ENCODE data around the gene GSTO2.
A peak's percentile ranks its signal among the peaks of the same experiment; 100 is the strongest.

The GSTO2 gene

DNA sequence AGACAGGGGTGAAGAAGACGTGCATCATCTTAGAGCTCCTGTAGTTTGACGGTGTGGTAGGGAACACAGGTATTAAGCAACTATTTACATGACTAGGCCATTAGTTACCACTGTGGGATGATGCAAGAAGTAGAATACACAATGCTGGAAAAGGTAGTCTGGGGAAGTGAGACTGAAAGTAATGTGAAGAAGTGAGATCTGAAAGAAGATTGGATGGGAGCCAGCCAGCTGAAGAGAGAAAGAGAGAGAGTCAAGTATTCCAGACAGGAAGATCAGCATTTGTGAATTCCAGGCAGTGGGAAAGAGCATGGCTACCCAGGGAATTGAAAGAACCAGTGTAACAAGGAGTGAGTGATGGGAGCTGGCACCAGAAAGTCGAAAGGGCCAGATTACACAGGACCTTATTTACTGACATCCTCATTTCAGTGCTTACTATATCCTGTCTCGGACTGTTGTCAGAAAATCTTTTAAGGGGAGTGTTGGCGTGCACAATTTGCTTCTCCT lies 80.7 kb downstream of the GSTO2 start:
- no peak for DNase-seq
- H3K27ac ChIP-seq = peak overlapping the region; percentile 55 to 65
- no peaks in the 10 kb centered on the region for H3K9me3 ChIP-seq
- intact Hi-C loops (cut with DNase I; ENCODE audit: low total_unique reads) = loop anchor here (2.0 to 5.0 kb wide), 2 partner anchors 59 to 302 kb away; no protein-coding TSS in a partner anchor
- peak overlapping the region; percentile 25 to 26 for H3K4me3 ChIP-seq
- no peaks in the 10 kb centered on the region for H3K27me3 ChIP-seq
- peaks cover 0 to 20% (median 13%) of the 10 kb centered on the region in 4 donors for H3K4me1 ChIP-seq
- H3K36me3 ChIP-seq = no peaks in the 10 kb centered on the region
- TF ChIP-seq, protein P1, sequence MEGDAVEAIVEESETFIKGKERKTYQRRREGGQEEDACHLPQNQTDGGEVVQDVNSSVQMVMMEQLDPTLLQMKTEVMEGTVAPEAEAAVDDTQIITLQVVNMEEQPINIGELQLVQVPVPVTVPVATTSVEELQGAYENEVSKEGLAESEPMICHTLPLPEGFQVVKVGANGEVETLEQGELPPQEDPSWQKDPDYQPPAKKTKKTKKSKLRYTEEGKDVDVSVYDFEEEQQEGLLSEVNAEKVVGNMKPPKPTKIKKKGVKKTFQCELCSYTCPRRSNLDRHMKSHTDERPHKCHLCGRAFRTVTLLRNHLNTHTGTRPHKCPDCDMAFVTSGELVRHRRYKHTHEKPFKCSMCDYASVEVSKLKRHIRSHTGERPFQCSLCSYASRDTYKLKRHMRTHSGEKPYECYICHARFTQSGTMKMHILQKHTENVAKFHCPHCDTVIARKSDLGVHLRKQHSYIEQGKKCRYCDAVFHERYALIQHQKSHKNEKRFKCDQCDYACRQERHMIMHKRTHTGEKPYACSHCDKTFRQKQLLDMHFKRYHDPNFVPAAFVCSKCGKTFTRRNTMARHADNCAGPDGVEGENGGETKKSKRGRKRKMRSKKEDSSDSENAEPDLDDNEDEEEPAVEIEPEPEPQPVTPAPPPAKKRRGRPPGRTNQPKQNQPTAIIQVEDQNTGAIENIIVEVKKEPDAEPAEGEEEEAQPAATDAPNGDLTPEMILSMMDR (IDR thresholded peaks at IDR 0.05) = no peak

DNA sequence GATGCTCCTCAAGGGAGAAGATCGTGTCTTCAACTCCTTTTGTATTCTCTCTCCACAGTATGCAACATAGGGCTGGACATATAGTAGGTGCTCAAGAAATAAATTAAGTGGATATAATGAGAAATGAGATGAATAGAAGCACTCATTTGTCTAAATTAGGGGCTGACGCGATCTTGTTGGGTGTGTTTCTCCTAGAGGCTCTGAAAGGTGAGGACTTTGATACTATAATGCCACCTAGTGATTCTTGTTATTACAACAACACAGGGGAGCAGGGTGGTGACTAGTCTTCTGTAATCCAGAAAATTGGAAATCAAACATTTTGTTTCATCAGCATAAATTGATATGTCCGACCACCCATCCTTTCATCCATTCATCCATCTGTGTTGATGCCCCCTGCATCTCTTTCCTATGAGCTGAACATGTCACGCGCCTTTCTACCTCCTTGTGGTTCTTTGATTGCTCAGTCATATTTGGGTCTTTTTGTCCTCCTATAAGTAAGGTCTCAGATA lies 81.2 kb downstream of the GSTO2 start:
- Histone ChIP-seq H3K36me3 (no peaks in the 10 kb centered on the region), H3K27ac (peak overlapping the region; percentile 55 to 65), H3K4me3 (peak overlapping the region; percentile 25 to 26), H3K27me3 (no peaks in the 10 kb centered on the region), H3K4me1 (peaks cover 0 to 20% (median 13%) of the 10 kb centered on the region in 4 donors), H3K9me3 (no peaks in the 10 kb centered on the region)
- TF ChIP-seq, protein P1 (IDR thresholded peaks at IDR 0.05) = peak; percentile 71 to 87
- DNase-seq = no peak
- intact Hi-C loops (cut with DNase I; ENCODE audit: low total_unique reads) = loop anchor here (2.0 to 5.0 kb wide), 2 partner anchors 59 to 303 kb away; no protein-coding TSS in a partner anchor

DNA sequence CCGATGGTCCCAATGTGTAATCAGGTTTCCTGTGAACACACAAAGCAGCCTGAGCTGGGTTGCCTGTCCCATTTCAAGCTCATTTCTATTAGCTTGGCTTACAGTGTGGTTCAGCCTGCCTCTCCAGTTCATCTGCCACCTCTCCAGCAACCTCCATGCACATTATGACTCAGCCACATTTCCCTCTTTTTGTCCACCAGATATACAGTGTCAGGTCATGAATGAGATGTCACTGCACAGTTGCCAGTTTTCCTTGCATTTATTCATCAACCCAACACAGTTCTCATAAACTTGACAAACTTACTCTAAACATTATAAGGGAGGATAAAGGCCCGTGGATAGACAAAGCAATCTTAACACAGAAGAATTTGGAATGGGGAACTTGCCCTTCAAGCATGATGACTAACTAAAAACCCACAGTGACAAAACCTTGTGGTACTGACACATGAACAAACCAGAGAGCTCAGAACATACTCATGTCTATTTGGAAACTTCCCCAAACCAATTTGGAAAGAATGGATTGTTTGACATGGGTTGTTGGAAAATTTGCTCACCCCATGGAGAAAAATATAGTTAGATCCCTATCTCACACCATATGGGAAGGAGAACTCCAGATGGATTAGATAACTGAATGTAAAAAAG lies 82.2 kb downstream of the GSTO2 start:
- TF ChIP-seq, protein P1 (IDR thresholded peaks at IDR 0.05) = no peak
- intact Hi-C loops (cut with DNase I; ENCODE audit: low total_unique reads) = loop anchor here (2.0 to 5.0 kb wide), 2 partner anchors 60 to 304 kb away; no protein-coding TSS in a partner anchor
- H3K36me3 ChIP-seq = no peaks in the 10 kb centered on the region
- no peak for DNase-seq
- H3K4me3 ChIP-seq = no peak overlapping the region
- H3K27ac ChIP-seq = no peak overlapping the region
- H3K27me3 ChIP-seq = no peaks in the 10 kb centered on the region
- H3K4me1 ChIP-seq = peaks cover 0 to 20% (median 13%) of the 10 kb centered on the region in 4 donors
- H3K9me3 ChIP-seq = no peaks in the 10 kb centered on the region

DNA sequence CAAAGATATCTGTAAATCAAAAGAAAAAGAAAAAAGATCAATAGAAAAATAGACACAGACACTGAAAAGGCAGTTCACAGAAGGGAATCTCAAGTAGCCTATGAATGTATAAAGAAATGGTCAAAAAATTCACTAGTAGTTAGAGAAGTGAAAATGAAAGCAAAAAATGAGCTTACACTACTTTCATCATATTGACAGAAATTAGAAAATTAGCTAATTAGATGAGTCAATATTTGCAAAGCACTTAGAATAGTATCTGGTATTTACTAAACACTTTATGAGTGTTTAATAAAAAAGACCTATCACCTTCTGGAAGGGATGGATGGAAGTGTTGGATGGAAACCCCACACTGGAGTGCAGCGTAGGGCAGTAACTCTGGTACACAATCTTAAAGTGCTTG lies 82.9 kb downstream of the GSTO2 start:
- DNase-seq = no peak
- H3K36me3 ChIP-seq = no peaks in the 10 kb centered on the region
- no peaks in the 10 kb centered on the region for H3K27me3 ChIP-seq
- H3K27ac ChIP-seq = no peak overlapping the region
- no peaks in the 10 kb centered on the region for H3K9me3 ChIP-seq
- TF ChIP-seq, protein P1 (IDR thresholded peaks at IDR 0.05) = no peak
- no peak overlapping the region for H3K4me3 ChIP-seq
- intact Hi-C loops (cut with DNase I; ENCODE audit: low total_unique reads) = loop anchor here (2.0 to 5.0 kb wide), 2 partner anchors 61 to 305 kb away; no protein-coding TSS in a partner anchor
- peaks cover 0 to 20% (median 13%) of the 10 kb centered on the region in 4 donors for H3K4me1 ChIP-seq

DNA sequence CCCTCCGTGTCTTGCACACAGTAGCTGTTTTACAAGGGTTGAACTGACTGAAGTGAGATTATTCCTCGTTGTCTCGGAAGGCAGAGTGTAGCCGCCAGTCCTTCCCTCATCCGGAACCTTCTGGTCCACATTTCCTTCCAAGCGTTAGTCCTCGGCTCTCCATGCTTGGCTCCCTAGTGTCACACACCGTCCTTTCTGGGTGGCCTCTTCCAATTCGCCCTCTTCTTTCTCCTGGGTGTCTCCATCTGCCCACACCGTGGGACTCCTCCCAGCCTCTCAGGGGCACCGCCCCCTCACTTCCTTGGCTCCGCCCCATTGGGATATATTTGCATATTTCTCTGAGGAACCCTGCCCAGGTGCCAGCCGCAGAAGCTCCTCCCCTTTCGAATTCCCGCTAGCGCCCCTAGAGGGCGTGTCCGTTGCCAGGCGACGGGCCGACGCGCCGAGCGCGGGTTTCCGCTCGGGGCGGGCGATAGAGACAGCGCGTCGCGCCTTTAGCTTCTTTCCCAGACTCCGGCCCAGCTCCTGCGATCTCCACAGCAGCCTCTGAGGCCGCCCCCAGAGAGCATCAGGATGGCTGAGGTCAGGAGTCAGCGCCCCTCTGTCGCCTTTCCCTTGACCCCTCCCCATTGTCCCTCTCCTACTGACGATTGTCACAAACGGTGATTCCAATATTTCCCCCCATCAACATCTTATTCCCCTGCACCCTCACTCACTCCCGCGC lies 84.5 kb downstream of the GSTO2 start, which contains the start of gene CFAP58:
Gene CFAP58 (plus strand): TSS at position 509 of the 724 bp plus-strand sequence. CDS start 65 bp downstream, at position 574.
- Histone ChIP-seq H3K36me3 (no peaks in the 10 kb centered on the region), H3K27ac (peak within 1 kb of the TSS in 1 of 2 donors; percentile 12), H3K27me3 (no peaks in the 10 kb centered on the region), H3K4me1 (peaks cover 0 to 20% (median 13%) of the 10 kb centered on the region in 4 donors), H3K4me3 (peak within 1 kb of the TSS; percentile 41 to 51), H3K9me3 (no peaks in the 10 kb centered on the region)
- DNase-seq = peak; percentile 91 to 94
- intact Hi-C loops (cut with DNase I; ENCODE audit: low total_unique reads) = loop anchor here (5.0 kb wide), 1 partner anchor 306 kb away; no protein-coding TSS in a partner anchor
- TF ChIP-seq, protein P1 (IDR thresholded peaks at IDR 0.05) = peak; percentile 67 to 75

All from tibial artery (tissue), 4 donors.